ENCODE measurements around the gene SCN5A.

Gene SCN5A

GRCh38 chr3:38647217-38647970 is 2.1 kb downstream of the SCN5A start:
- DNase-seq = no peak

GRCh38 chr3:38646630-38647029 is 2.9 kb downstream of the SCN5A start:
- DNase-seq = no peak

- no peak for DNase-seq
Measured at GRCh38 chr3:38646062-38646461, 3.4 kb downstream of the SCN5A start.

- no peak for DNase-seq
Measured at GRCh38 chr3:38645601-38646000, 3.9 kb downstream of the SCN5A start.

- no peak for DNase-seq
Measured at GRCh38 chr3:38645076-38645475, 4.4 kb downstream of the SCN5A start.

GRCh38 chr3:38644662-38645053 is 4.8 kb downstream of the SCN5A start:
- DNase-seq = no peak

- no peak for DNase-seq
Measured at GRCh38 chr3:38644016-38644661, 5.3 kb downstream of the SCN5A start.

GRCh38 chr3:38643592-38643991 is 5.9 kb downstream of the SCN5A start:
- DNase-seq = no peak

- DNase-seq = no peak
Measured at GRCh38 chr3:38643090-38643489, 6.4 kb downstream of the SCN5A start.

- no peak for DNase-seq
Measured at GRCh38 chr3:38641461-38642110, 7.9 kb downstream of the SCN5A start.

- no peak for DNase-seq
Measured at GRCh38 chr3:38640661-38641452, 8.6 kb downstream of the SCN5A start.

- DNase-seq = no peak
Measured at GRCh38 chr3:38638354-38638753, 11.1 kb downstream of the SCN5A start.

GRCh38 chr3:38637906-38638305 is 11.6 kb downstream of the SCN5A start:
- DNase-seq = no peak

- DNase-seq = no peak
Measured at GRCh38 chr3:38636881-38637280, 12.6 kb downstream of the SCN5A start.

- DNase-seq = no peak
Measured at GRCh38 chr3:38636464-38636863, 13.0 kb downstream of the SCN5A start.

GRCh38 chr3:38634111-38634510 is 15.4 kb downstream of the SCN5A start:
- no peak for DNase-seq

- no peak for DNase-seq
Measured at GRCh38 chr3:38632989-38633388, 16.5 kb downstream of the SCN5A start.

- no peak for DNase-seq
Measured at GRCh38 chr3:38630606-38631005, 18.9 kb downstream of the SCN5A start.

- DNase-seq = no peak
Measured at GRCh38 chr3:38630070-38630469, 19.4 kb downstream of the SCN5A start.

- no peak for DNase-seq
Measured at GRCh38 chr3:38628835-38629234, 20.7 kb downstream of the SCN5A start.

GRCh38 chr3:38627956-38628355 is 21.5 kb downstream of the SCN5A start:
- DNase-seq = peak; percentile 18

- no peak for DNase-seq
Measured at GRCh38 chr3:38626171-38626570, 23.3 kb downstream of the SCN5A start.

- DNase-seq = no peak
Measured at GRCh38 chr3:38623539-38623938, 25.9 kb downstream of the SCN5A start.

All from stimulated activated CD4-positive, alpha-beta T cell treated with anti-CD3 and anti-CD28 coated beads, Interleukin-1b, Interleukin-23, amount 100 ng/mL, for 48 hours (primary cell).